Measurements from ENCODE around the gene ASCL3.
A peak's percentile ranks its signal among the peaks of the same experiment; 100 is the strongest.
"Not testable (repeated sequence)": the region's sequence is repeated elsewhere in the genome, so short reads cannot be mapped to it uniquely, and the experiment has no call there.

Gene ASCL3

DNA sequence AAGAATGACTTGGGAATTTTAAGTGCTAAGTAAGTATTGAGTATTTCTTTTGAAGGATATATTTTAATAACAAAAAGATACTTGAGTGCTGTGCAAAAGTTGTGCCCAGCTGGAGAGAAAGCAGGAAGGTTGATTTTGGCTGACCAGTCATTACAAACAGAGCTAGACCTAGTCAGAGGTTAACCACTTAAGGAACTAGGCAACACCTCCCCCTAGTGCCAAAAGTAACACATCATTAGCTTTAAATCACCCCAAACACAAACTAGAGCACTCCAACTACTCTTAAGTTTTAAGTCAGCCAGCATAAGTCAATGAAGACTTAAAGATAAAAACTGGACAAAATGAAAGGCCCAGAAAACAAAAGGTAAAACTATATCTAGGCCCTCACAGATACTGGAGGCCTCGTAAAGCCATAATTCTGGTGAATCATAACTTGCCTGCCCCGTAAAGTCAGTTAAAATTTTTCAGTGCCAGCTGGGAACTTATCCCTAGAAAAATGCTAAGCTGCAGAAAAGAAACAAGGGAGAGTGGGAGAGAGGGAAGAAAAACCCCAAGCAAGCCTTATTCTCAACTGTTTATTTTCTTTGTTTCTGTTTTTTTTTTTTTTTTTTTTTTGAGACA is 16.8 kb upstream of the ASCL3 start:
- no peaks in the 10 kb centered on the region for H3K36me3 ChIP-seq (ENCODE audit: insufficient read depth, low read length)
- no peak overlapping the region for H3K4me3 ChIP-seq
- no peak for TF ChIP-seq POLR2AphosphoS5 (IDR thresholded peaks at IDR 0.05; ENCODE audit: borderline replicate concordance, low read depth, low read length)
- TF ChIP-seq EZH2 (IDR thresholded peaks at IDR 0.05) = no peak
- no peak for TF ChIP-seq FOXP2 (optimal IDR thresholded peaks at IDR 0.05; ENCODE audit: control extremely low read depth, extremely low read length, insufficient read depth)
- no peak overlapping the region for H3K9ac ChIP-seq (ENCODE audit: insufficient read length)
- no peak overlapping the region for H3K27ac ChIP-seq
- no peaks in the 10 kb centered on the region for H3K9me3 ChIP-seq (ENCODE audit: low read depth, low read length)
- no peak for DNase-seq (ENCODE audit: low read depth, low spot score)

GRCh38 chr11:8956860-8957259 is 14.0 kb upstream of the ASCL3 start:
- H3K36me3 ChIP-seq (ENCODE audit: insufficient read depth, low read length) = no peaks in the 10 kb centered on the region
- no peak overlapping the region for H3K9ac ChIP-seq (ENCODE audit: insufficient read length)
- TF ChIP-seq FOXP2 (optimal IDR thresholded peaks at IDR 0.05; ENCODE audit: control extremely low read depth, extremely low read length, insufficient read depth) = no peak
- TF ChIP-seq POLR2AphosphoS5 (IDR thresholded peaks at IDR 0.05; ENCODE audit: borderline replicate concordance, low read depth, low read length) = no peak
- TF ChIP-seq EZH2 (IDR thresholded peaks at IDR 0.05) = no peak
- DNase-seq (ENCODE audit: low read depth, low spot score) = no peak
- H3K27ac ChIP-seq = no peak overlapping the region
- H3K9me3 ChIP-seq (ENCODE audit: low read depth, low read length) = no peaks in the 10 kb centered on the region
- no peak overlapping the region for H3K4me3 ChIP-seq

DNA sequence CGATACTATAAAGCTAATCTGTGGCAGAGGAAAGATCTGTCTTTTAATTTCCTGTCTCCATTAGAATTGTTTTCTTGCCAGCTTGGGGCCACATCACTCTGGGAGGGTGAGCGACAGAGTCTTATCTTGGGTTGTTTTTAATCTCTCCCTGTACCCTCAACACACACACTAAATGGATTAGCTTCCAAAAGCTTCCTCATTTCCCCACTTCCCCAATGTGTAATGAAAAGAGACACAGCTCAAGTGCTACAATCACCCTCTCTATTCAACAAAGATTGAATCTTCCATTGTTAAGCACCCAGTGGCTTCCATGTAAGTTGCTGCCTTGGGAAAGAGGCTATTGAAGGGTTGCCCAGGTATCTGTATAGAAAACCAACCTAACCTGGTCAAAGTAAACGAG is 6.1 kb upstream of the ASCL3 start:
- no peaks in the 10 kb centered on the region for H3K36me3 ChIP-seq (ENCODE audit: insufficient read depth, low read length)
- TF ChIP-seq FOXP2 (optimal IDR thresholded peaks at IDR 0.05; ENCODE audit: control extremely low read depth, extremely low read length, insufficient read depth) (no peak), EZH2 (IDR thresholded peaks at IDR 0.05) (no peak), POLR2AphosphoS5 (IDR thresholded peaks at IDR 0.05; ENCODE audit: borderline replicate concordance, low read depth, low read length) (no peak)
- H3K9me3 ChIP-seq (ENCODE audit: low read depth, low read length) = no peaks in the 10 kb centered on the region
- H3K9ac ChIP-seq (ENCODE audit: insufficient read length) = no peak overlapping the region
- no peak for DNase-seq (ENCODE audit: low read depth, low spot score)
- H3K4me3 ChIP-seq = no peak overlapping the region
- no peak overlapping the region for H3K27ac ChIP-seq

- H3K36me3 ChIP-seq (ENCODE audit: insufficient read depth, low read length) = no peaks in the 10 kb centered on the region
- H3K4me3 ChIP-seq = 0 out of 2 replicates have a peak overlapping the region, but pooled peaks have one; percentile 22
- TF ChIP-seq POLR2AphosphoS5 (IDR thresholded peaks at IDR 0.05; ENCODE audit: borderline replicate concordance, low read depth, low read length) (no peak), FOXP2 (optimal IDR thresholded peaks at IDR 0.05; ENCODE audit: control extremely low read depth, extremely low read length, insufficient read depth) (no peak), EZH2 (IDR thresholded peaks at IDR 0.05) (no peak)
- no peak overlapping the region for H3K9ac ChIP-seq (ENCODE audit: insufficient read length)
- peak overlapping the region; percentile 79 for H3K27ac ChIP-seq
- no peaks in the 10 kb centered on the region for H3K9me3 ChIP-seq (ENCODE audit: low read depth, low read length)
- no peak for DNase-seq (ENCODE audit: low read depth, low spot score)
These were observed 4.6 kb upstream of the ASCL3 start for GRCh38 chr11:8947230-8947943.

DNA sequence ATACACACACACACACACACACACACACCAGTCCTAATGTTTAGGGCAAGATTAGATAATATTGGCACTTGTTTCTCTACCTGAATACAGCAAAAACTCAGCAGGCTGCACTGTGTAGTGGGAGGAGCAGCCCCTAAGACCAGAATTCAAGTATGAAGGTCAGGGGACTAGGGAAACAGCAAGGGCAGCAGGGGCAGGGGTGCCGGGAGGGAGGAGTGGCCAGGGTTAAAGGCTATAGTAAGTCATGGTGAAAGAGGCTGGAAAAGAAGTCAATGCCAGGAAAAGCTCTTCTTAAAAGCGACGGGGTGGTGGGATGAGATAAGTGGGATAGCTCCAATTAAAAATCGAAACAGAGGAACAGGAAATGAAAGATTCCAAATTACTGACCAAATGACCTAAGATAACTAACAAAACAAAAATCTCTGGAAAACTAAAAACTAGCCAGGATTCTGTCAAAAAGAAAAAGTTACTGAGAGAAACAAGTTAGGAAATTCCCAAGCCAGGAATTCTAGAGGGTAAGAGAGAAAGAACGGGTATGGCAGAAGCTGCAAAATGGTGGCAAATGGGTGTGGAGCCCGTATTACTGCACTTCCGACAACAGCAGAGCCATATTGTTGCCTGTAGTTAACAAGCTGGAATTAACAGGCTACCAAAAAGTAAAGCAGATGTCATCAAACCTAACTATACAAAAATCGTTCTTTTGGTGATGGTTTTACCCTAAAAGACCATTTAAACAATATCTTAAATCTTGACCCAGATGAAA is 1.3 kb downstream of the ASCL3 start:
- TF ChIP-seq EZH2 (IDR thresholded peaks at IDR 0.05) (no peak), FOXP2 (optimal IDR thresholded peaks at IDR 0.05; ENCODE audit: control extremely low read depth, extremely low read length, insufficient read depth) (no peak), POLR2AphosphoS5 (IDR thresholded peaks at IDR 0.05; ENCODE audit: borderline replicate concordance, low read depth, low read length) (no peak)
- no peak for DNase-seq (ENCODE audit: low read depth, low spot score)
- Histone ChIP-seq H3K27ac (no peak overlapping the region), H3K9me3 (ENCODE audit: low read depth, low read length) (no peaks in the 10 kb centered on the region), H3K9ac (ENCODE audit: insufficient read length) (no peak overlapping the region), H3K36me3 (ENCODE audit: insufficient read depth, low read length) (no peaks in the 10 kb centered on the region), H3K4me3 (no peak overlapping the region)

- Histone ChIP-seq H3K27ac (no peak overlapping the region), H3K9ac (ENCODE audit: insufficient read length) (no peak overlapping the region), H3K4me3 (no peak overlapping the region), H3K36me3 (ENCODE audit: insufficient read depth, low read length) (no peaks in the 10 kb centered on the region), H3K9me3 (ENCODE audit: low read depth, low read length) (no peaks in the 10 kb centered on the region)
- no peak for DNase-seq (ENCODE audit: low read depth, low spot score)
- no peak for TF ChIP-seq POLR2AphosphoS5 (IDR thresholded peaks at IDR 0.05; ENCODE audit: borderline replicate concordance, low read depth, low read length)
- TF ChIP-seq EZH2 (IDR thresholded peaks at IDR 0.05) = no peak
- TF ChIP-seq FOXP2 (optimal IDR thresholded peaks at IDR 0.05; ENCODE audit: control extremely low read depth, extremely low read length, insufficient read depth) = no peak
These were observed 5.2 kb downstream of the ASCL3 start for GRCh38 chr11:8937659-8938058.

- no peak overlapping the region for H3K27ac ChIP-seq
- no peaks in the 10 kb centered on the region for H3K9me3 ChIP-seq (ENCODE audit: low read depth, low read length)
- no peak overlapping the region for H3K4me3 ChIP-seq
- no peak for TF ChIP-seq EZH2 (IDR thresholded peaks at IDR 0.05)
- TF ChIP-seq FOXP2 (optimal IDR thresholded peaks at IDR 0.05; ENCODE audit: control extremely low read depth, extremely low read length, insufficient read depth) = no peak
- TF ChIP-seq POLR2AphosphoS5 (IDR thresholded peaks at IDR 0.05; ENCODE audit: borderline replicate concordance, low read depth, low read length) = no peak
- no peak overlapping the region for H3K9ac ChIP-seq (ENCODE audit: insufficient read length)
- H3K36me3 ChIP-seq (ENCODE audit: insufficient read depth, low read length) = no peaks in the 10 kb centered on the region
- DNase-seq (ENCODE audit: low read depth, low spot score) = no peak
These were observed 5.7 kb downstream of the ASCL3 start for GRCh38 chr11:8937159-8937558.

GRCh38 chr11:8935789-8936188 is 7.0 kb downstream of the ASCL3 start:
- H3K9ac ChIP-seq (ENCODE audit: insufficient read length); H3K36me3 ChIP-seq (ENCODE audit: insufficient read depth, low read length); H3K27ac ChIP-seq; H3K4me3 ChIP-seq; DNase-seq (ENCODE audit: low read depth, low spot score); H3K9me3 ChIP-seq (ENCODE audit: low read depth, low read length): not testable (repeated sequence)

Data from SK-N-MC (cell line).